ENCODE data around the gene ATG13.

ATG13 gene

DNA sequence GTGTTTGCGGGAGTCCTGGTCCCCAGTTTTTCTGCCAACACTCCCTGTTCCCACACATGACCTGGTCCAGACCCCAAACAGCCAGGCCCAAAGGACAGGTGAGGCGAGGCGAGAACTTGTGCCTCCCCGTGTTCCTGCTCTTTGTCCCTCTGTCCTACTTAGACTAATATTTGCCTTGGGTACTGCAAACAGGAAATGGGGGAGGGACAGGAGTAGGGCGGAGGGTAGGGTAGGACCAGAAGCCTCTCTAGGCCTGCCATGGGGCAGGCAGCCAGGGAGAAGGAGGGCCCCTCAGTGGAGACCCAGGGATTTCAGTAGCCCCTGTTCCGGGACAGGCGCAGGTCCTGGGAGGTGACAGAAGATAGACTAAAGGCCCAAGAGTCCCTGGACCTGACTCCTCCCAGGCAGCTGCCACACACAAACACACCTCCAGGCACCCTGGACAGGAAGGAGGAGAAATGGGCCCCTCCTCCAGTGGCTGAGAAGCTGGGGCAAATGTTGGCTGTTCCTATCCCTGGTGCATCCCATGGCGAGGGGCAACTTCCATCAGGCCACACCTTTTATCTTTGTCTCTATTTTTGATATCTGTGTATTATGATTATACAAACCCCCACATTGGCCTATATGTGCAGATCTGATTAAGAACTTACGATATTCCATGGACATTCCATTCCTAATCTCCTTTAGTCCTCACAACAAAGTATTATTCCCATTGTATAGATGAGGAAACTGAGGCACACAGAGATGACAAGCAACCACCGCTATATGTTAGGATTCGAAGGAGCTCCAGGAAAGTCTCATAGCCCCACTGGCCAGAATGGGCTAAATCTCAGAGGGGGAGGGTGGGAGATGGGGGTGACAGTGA lies 101.0 kb downstream of the ATG13 start:
- no peak for DNase-seq (ENCODE audit: low read depth)
- TF ChIP-seq, protein P1, sequence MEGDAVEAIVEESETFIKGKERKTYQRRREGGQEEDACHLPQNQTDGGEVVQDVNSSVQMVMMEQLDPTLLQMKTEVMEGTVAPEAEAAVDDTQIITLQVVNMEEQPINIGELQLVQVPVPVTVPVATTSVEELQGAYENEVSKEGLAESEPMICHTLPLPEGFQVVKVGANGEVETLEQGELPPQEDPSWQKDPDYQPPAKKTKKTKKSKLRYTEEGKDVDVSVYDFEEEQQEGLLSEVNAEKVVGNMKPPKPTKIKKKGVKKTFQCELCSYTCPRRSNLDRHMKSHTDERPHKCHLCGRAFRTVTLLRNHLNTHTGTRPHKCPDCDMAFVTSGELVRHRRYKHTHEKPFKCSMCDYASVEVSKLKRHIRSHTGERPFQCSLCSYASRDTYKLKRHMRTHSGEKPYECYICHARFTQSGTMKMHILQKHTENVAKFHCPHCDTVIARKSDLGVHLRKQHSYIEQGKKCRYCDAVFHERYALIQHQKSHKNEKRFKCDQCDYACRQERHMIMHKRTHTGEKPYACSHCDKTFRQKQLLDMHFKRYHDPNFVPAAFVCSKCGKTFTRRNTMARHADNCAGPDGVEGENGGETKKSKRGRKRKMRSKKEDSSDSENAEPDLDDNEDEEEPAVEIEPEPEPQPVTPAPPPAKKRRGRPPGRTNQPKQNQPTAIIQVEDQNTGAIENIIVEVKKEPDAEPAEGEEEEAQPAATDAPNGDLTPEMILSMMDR (conservative IDR thresholded peaks at IDR 0.05; ENCODE audit: low read length): no peak
- no peak overlapping the region for H3K4me3 ChIP-seq (ENCODE audit: low read length)

DNA sequence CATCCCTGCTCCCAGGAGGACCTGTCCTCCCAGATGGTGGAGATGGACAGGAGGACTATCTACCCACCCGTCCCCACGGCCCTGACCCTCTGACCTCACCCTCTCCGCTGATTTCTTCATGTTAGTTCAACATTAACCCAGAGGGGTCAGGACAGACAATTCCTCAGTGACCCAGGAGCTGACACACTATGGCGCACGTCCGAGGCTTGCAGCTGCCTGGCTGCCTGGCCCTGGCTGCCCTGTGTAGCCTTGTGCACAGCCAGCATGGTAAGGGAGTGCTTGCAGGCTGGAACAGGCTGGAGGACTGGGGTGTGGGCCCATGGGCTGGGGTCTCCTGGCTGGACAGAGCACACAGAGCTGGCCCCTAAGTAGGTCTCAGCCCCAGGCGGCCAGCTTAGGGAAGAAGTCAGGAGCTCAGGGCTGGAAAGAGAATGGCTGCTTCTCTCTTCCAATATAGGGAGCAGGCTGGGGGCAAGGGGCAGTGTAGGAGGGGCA lies 101.7 kb downstream of the ATG13 start, which contains the start of gene F2:
Gene F2, plus strand, starts transcription at position 166 of the 495 bp plus-strand sequence. Its CDS starts 23 bp downstream, at position 189.
- TF ChIP-seq, protein P1 (conservative IDR thresholded peaks at IDR 0.05; ENCODE audit: low read length): no peak
- no peak within 1 kb of the TSS for H3K4me3 ChIP-seq (ENCODE audit: low read length)
- no peak for DNase-seq (ENCODE audit: low read depth)

DNA sequence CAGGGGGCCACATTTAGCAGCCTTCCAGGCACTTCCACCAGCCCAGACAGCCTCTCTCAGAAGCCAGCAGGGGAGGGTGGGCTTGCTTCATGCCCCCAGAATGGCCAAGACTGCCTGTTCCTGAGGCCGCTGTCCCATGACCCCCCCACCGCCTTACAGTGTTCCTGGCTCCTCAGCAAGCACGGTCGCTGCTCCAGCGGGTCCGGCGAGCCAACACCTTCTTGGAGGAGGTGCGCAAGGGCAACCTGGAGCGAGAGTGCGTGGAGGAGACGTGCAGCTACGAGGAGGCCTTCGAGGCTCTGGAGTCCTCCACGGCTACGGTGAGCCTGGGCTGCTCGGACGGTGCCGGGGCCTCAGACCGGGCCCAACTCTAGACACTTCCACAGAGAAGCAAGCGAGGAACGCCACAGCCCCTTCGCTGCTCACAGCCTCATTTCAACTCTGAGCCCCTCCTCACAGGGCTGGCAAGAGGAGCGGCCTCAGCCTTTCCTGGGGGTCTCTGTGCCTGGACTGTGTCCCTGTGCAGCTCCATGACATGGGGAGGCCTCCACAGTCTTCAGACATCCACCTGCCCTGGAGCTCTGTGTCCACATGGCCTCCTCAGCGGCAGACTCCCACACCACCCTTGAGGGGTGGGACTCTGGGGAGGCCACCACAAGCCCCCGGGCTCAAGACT lies 102.3 kb downstream of the ATG13 start:
- no peak overlapping the region for H3K4me3 ChIP-seq (ENCODE audit: low read length)
- no peak for DNase-seq (ENCODE audit: low read depth)
- TF ChIP-seq, protein P1 (conservative IDR thresholded peaks at IDR 0.05; ENCODE audit: low read length): no peak

DNA sequence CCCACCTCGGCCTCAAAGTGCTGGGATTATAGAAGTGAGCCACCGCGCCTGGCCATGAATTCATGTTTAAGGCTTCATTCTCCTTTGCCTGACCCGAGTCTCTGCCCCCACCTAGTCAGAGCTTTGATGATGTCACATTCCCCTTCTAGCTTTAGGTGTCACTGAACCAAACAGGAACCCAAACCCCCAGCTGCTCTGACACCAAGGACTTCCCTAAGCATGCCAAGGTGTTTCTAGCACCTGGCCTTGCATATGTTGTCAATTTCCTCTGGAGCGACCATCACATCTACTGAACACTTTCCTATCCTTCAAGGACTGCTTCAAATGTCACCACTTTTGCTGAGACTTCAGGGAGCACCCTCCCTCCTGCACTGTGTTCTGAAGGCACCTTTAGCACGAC lies 103.9 kb downstream of the ATG13 start:
- no peak overlapping the region for H3K4me3 ChIP-seq (ENCODE audit: low read length)
- TF ChIP-seq, protein P1 (conservative IDR thresholded peaks at IDR 0.05; ENCODE audit: low read length): no peak
- no peak for DNase-seq (ENCODE audit: low read depth)

DNA sequence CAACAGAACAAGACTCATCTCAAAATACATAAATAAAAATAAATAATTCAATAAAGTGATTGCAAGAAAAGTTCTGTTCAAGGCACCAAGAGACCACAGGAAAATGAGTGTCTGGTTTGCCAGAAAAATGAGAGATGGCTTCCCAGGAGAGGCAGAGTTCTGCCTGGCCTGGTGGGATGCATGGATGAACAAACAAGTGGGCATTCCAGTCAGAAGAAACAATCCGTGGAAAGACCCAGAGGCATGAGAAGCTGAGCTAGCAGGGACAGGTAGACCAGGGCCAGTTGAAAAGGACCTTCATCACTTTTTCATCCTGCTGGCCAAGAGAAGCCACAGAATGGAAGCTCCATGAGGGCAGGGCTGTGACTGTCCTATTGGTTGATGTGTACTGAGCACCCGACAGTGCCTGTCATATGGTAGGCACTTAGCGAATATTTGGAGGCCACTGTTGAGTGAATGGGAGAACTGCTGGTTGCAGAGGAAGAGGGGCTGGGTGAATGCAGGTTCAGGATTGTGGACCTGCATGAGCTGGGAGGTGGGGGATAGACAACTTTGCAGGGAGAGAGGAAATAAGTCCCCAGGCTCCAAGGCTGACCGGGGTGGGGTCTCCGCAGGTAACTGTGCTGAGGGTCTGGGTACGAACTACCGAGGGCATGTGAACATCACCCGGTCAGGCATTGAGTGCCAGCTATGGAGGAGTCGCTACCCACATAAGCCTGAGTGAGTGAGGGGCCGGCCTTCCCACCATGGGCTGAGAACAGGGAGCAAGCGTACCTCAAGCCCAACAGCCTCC lies 105.4 kb downstream of the ATG13 start:
- DNase-seq (ENCODE audit: low read depth): no peak
- no peak overlapping the region for H3K4me3 ChIP-seq (ENCODE audit: low read length)
- TF ChIP-seq, protein P1 (conservative IDR thresholded peaks at IDR 0.05; ENCODE audit: low read length): no peak

DNA sequence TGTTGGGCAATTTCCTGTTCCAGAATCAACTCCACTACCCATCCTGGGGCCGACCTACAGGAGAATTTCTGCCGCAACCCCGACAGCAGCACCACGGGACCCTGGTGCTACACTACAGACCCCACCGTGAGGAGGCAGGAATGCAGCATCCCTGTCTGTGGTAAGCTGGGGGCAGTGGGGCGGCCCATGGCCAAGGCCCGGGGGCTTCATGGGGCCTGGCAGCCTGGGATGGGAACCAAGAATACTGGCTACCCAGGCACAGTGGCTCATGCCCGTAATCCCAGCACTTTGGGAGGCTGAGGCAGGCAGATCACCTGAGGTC lies 106.0 kb downstream of the ATG13 start:
- TF ChIP-seq, protein P1 (conservative IDR thresholded peaks at IDR 0.05; ENCODE audit: low read length): no peak
- no peak overlapping the region for H3K4me3 ChIP-seq (ENCODE audit: low read length)
- no peak for DNase-seq (ENCODE audit: low read depth)
